Activated naive CD8-positive, alpha-beta T cell treated with anti-CD3 and anti-CD28 coated beads, Interleukin-2, amount 10 ng/mL, durations not matched to agents 7 days and 5 days (primary cell): ENCODE measurements around the gene LAMA2. TPM values are rescaled to one million over a fixed set of nuclear protein-coding genes. Genes with fewer than 3 reads are reported as not detected.

Source experiments
- ATAC-seq: fragments of 150-1000 bp; cut with Tn5 transposase; one replicate; pipeline ENCODE4 v1.10.0; 2021; ENCODE audit warnings: low read depth, moderate library complexity
- POLR2A ChIA-PET: fragments of 350-600 bp; sonication (Branson Sonifier 250); formaldehyde crosslinking; loops from one replicate; lab custom pipeline; 2021; ENCODE audit warnings: antibody characterized with exemption; lab: Charles Lee
- DNase-seq: peaks from one replicate; pipeline ENCODE4 v3.0.0; 2021
- H3K27ac Mint-ChIP-seq: one replicate; pipeline ENCODE4 v1.8.0; 2022; ENCODE audit warnings: mild to moderate bottlenecking, mixed read lengths
- H3K27me3 Mint-ChIP-seq: one replicate; pipeline ENCODE4 v1.8.0; 2022; ENCODE audit warnings: mild to moderate bottlenecking, moderate library complexity, mixed read lengths
- H3K36me3 Mint-ChIP-seq: one replicate; pipeline ENCODE4 v1.8.0; 2021; ENCODE audit warnings: mild to moderate bottlenecking, mixed read lengths
- H3K4me1 Mint-ChIP-seq: one replicate; pipeline ENCODE4 v1.8.0; 2021; ENCODE audit warnings: mixed read lengths
- H3K4me3 Mint-ChIP-seq: one replicate; pipeline ENCODE4 v1.8.0; 2022; ENCODE audit warnings: mild to moderate bottlenecking, moderate library complexity, mixed read lengths
- H3K9me3 Mint-ChIP-seq: one replicate; pipeline ENCODE4 v1.8.0; 2021; ENCODE audit warnings: mixed read lengths
- total RNA-seq, 2 experiments: library from RNA; stranded (reverse); gene quantifications; one replicate each; pipeline ENCODE4 v1.2.3, GENCODE V29; 2021

LAMA2 gene
- total RNA-seq, 2 experiments from 2014 or later: not detected

DNA sequence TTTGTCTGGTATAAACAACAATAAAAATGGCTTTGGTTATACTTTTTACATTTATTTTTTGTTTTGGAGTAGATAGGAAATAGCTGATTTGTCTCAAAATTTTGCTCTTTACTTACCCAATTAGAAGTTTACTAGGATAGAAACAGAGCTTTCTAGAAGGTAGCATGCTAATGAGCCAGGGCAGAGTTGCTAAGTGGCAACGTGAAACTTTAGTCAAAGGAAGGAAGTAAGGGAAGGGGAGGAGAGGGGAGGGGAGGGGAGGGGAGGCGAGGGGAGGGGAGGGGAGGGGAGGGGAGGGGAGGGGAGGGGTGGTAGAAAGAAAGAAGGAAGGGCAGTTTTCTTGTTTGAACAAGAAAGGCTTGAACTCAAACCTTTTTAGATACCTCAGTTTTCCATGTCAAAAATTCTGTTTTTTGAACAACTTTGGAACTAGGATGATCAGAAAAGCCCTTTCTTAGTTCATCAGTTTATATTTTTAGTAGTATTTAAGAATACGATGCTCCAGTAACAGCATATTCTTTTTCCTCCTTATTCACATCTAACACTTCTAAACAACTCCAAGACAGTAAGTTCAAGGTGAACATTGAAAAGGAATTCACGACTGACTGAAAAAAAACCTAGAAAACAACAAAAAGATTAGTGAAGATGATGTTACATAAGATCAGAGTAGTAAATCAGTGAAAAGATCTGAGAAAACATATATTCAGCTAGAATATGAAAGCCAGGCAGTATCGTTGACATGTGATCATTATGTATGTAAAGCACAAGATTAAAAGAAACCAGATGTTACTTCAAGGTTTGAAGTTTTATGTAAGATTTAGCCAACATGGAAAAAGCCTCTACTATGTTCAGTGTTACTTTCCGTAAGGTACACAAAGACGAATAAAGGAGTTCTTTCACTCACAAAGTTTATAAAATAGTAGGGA, 563.6 kb downstream of the LAMA2 start:
- H3K4me3 Mint-ChIP-seq: peak overlapping the region; percentile 14
- H3K27ac Mint-ChIP-seq: no peak overlapping the region
- H3K9me3 Mint-ChIP-seq: peaks cover 7% of the 10 kb centered on the region
- POLR2A ChIA-PET: no interaction called here
- ATAC-seq: no peak
- peaks cover 28% of the 10 kb centered on the region for H3K4me1 Mint-ChIP-seq
- DNase-seq: no peak
- H3K27me3 Mint-ChIP-seq: no peaks in the 10 kb centered on the region
- peaks cover 5% of the 10 kb centered on the region for H3K36me3 Mint-ChIP-seq

DNA sequence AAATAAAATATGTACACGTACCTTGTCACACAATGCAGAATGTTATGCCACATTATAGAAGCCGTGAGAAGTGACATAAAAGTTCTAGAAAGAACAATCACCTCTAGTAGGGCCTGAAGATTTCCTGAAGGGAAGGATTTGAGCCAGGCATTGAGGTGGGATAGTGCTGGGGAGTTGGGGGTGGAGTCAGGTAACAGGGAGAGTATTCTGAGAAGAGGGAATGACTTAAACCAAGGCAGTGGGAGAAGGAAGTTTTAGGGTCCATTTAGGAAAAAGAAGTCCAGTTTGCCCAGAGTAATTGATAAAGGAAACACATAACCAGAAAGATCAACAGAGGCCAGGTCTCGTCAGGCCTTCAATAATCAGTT, 564.2 kb downstream of the LAMA2 start:
- Mint-ChIP-seq H3K4me3 (no peak overlapping the region), H3K36me3 (peaks cover 6% of the 10 kb centered on the region), H3K27ac (no peak overlapping the region), H3K4me1 (peaks cover 28% of the 10 kb centered on the region), H3K27me3 (no peaks in the 10 kb centered on the region), H3K9me3 (peaks cover 7% of the 10 kb centered on the region)
- DNase-seq: no peak
- no peak for ATAC-seq
- POLR2A ChIA-PET: no interaction called here

DNA sequence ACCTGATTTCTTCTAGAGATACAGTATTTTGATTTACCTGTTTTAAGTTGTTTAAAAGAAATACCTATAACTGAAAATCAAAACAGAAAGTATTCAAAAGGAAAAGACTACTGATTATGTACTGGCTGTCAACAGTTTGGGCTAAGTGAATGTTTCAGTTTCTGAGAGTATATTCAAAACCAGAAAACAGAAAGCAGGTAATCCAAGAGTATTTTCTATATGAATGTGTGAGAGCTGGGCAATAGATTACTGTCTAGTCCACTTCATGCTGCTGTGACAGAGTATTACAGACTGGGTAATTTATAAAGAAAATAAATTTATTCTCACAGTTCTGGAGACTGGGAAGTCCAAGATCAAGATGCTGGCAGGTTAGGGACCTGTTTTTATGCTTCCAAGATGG, 566.0 kb downstream of the LAMA2 start:
- POLR2A ChIA-PET: no interaction called here
- ATAC-seq (peak; percentile 61), DNase-seq (no peak)
- H3K27ac Mint-ChIP-seq: no peak overlapping the region
- no peaks in the 10 kb centered on the region for H3K27me3 Mint-ChIP-seq
- peaks cover 6% of the 10 kb centered on the region for H3K36me3 Mint-ChIP-seq
- peaks cover 7% of the 10 kb centered on the region for H3K9me3 Mint-ChIP-seq
- H3K4me1 Mint-ChIP-seq: peaks cover 31% of the 10 kb centered on the region
- no peak overlapping the region for H3K4me3 Mint-ChIP-seq

DNA sequence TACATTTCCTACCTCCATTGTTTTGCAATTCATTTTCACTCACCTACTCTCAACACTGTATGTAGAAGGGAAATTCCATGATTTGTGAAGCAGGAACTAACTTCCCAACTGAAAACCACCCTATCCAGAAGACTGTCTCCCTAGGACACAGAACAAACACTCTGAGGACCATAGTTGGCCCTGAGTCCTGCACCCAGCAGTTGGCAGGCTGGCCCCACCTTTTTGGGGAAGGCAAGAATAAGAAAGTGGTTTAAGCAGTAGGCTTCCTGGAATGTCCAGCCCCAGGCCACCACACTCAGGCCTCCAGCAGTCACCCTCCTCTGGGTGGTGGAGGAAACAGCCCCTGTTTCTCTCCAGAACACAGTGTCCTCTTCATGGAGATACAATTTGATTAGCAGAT, 568.2 kb downstream of the LAMA2 start:
- POLR2A ChIA-PET: no interaction called here
- Mint-ChIP-seq H3K9me3 (peaks cover 7% of the 10 kb centered on the region), H3K4me1 (peaks cover 18% of the 10 kb centered on the region), H3K4me3 (no peak overlapping the region), H3K27me3 (no peaks in the 10 kb centered on the region), H3K36me3 (peaks cover 6% of the 10 kb centered on the region), H3K27ac (no peak overlapping the region)
- no peak for ATAC-seq
- DNase-seq: no peak

DNA sequence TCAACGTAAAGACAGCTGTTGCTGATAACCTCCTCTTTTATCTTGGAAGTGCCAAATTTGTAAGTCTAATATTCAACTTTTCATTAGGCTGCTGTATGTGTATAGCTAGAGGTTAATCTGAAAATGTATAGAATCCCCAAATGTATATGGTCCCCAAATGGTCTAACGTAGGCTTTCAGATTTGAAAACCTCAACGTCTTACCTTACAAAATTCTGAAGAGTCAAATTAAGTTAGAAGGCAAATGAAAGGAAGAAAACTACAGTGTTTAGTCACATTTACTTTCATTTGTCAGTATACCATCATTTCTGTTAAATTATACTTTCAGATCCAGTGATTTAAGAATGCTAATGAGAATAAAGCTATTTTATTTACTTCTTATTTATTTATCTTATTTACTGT, 570.1 kb downstream of the LAMA2 start:
- peak overlapping the region; percentile 11 for H3K4me3 Mint-ChIP-seq
- H3K4me1 Mint-ChIP-seq: peaks cover 13% of the 10 kb centered on the region
- no peaks in the 10 kb centered on the region for H3K27me3 Mint-ChIP-seq
- ATAC-seq (no peak), DNase-seq (no peak)
- no peak overlapping the region for H3K27ac Mint-ChIP-seq
- H3K9me3 Mint-ChIP-seq: peaks cover 4% of the 10 kb centered on the region
- H3K36me3 Mint-ChIP-seq: peaks cover 4% of the 10 kb centered on the region
- POLR2A ChIA-PET: no interaction called here

DNA sequence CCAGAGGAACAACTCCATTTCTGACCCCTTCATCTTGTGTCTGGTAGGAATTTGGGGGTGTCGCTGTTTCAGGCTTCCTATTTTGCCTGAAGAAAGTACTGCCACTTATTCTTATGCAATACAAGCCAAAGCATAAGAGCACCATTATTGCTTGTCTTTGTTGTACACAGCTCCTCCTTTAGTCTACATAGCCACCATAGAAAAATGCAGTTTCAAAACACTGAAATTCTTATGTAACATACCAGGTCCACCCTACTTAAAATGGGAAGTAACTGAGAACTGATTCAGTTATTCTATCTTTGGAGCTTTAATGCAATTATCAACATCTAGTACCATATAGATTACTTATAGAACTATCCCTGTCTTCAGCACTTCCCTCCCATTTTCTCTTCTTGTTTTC, 571.5 kb downstream of the LAMA2 start:
- no peak for ATAC-seq

DNA sequence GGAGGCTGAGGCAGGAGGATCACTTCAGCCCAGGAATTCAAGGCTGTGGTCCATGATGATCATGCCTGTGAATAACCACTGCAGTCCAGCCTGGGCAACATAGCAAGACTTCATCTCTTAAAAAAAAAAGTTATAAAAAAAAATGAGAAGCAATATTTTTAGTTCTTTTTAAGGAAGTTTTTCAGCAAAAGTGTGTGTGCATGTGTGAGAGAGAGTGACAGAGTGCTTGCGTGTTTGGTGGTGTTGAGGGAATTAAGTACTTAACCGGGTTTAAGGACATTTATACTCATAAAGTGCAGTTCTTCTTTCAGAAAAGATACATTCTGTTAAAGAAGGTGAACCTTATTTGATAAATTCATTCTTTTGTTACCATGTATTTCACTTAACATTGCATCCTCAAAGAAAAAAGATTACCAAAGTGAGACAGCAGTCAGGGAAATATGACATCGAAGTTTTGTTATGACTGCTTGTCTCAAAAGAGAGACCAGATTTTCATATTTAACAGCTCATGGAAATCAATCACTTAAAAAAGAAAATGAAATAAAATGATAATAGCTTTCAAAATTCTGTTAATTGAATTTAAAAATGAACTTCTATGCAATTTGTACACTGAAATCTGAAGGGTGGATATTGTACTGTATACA, 572.3 kb downstream of the LAMA2 start:
- Mint-ChIP-seq H3K27ac (no peak overlapping the region), H3K9me3 (peaks cover 3% of the 10 kb centered on the region), H3K4me1 (peaks cover 7% of the 10 kb centered on the region), H3K36me3 (peaks cover 3% of the 10 kb centered on the region), H3K4me3 (no peak overlapping the region), H3K27me3 (no peaks in the 10 kb centered on the region)
- no peak for ATAC-seq
- DNase-seq: no peak
- POLR2A ChIA-PET: no interaction called here

More for the DNA sequence above, 571.5 kb downstream of the LAMA2 start:
- Mint-ChIP-seq H3K27me3 (no peaks in the 10 kb centered on the region), H3K27ac (no peak overlapping the region), H3K9me3 (peaks cover 4% of the 10 kb centered on the region), H3K4me1 (peaks cover 9% of the 10 kb centered on the region), H3K4me3 (no peak overlapping the region), H3K36me3 (peaks cover 4% of the 10 kb centered on the region)
- DNase-seq: no peak
- POLR2A ChIA-PET: no interaction called here

DNA sequence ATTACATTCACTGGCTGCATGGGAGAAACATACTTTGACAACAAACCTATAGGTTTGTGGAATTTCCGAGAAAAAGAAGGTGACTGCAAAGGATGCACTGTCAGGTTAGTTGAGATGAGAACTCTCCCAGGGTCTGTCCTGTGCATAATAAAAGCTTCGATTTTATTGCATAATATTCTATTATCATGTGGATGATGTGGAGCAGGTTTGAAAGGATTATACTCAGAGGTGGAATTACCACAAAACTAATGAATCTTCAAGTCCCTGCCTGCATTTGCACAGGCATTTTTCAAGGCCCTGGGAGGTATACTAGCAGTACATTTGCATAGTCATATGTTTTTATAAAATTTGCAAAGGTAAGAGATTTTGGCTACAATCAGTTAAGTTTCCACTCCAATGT, 577.3 kb downstream of the LAMA2 start:
- Mint-ChIP-seq H3K27me3 (no peaks in the 10 kb centered on the region), H3K4me3 (no peak overlapping the region), H3K4me1 (no peaks in the 10 kb centered on the region), H3K27ac (no peak overlapping the region), H3K9me3 (peaks cover 3% of the 10 kb centered on the region), H3K36me3 (no peaks in the 10 kb centered on the region)
- POLR2A ChIA-PET: no interaction called here
- ATAC-seq (no peak), DNase-seq (no peak)

DNA sequence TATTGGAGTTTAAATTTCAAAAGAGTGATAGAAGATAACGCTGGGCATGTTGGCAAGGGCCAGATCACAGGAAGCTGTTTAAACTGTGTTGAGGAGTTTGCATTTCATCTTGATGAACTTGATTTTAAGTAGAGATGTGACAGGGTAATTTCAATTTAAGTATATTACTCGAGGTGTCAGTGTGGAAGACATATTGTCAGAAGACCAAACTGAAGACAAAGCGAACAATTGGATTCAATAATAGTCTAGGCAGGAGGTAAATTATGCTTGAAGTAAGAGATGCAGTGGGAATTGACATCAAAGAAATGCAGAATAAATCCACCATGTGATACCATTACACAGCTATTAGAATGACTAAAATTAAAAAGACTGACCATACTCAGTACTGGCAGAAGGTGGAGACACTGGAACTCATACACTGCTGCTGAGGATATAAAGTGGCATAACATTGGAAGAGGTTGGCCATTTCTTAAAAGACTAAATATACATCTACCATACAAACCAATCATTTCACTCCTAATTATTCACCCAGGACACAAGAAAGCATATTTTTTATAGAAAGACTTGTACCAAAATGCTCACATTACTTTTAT, 586.2 kb downstream of the LAMA2 start:
- ATAC-seq (no peak), DNase-seq (no peak)
- no peaks in the 10 kb centered on the region for H3K27me3 Mint-ChIP-seq
- H3K36me3 Mint-ChIP-seq: no peaks in the 10 kb centered on the region
- H3K9me3 Mint-ChIP-seq: no peaks in the 10 kb centered on the region
- POLR2A ChIA-PET: no interaction called here
- peaks cover 5% of the 10 kb centered on the region for H3K4me1 Mint-ChIP-seq
- H3K4me3 Mint-ChIP-seq: no peak overlapping the region
- no peak overlapping the region for H3K27ac Mint-ChIP-seq

DNA sequence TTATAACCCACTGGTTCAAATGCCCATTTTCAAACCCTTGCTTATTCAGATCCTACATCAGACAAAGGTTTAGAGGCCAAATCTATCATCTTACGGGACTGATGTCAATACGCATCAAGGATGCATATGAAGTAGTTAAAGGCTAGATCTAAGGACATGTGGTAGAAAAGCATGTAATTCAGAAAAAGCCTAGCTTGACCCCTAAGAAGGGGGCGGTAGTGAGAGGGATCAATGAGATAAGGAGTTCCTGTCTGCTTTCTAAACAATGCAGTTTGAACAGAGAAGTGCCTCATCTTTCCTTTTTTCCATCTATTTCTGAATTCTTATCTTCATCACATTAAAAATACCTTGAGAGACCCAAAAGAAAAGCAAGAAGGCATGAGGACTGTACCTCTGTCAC, 589.3 kb downstream of the LAMA2 start:
- DNase-seq: no peak
- H3K9me3 Mint-ChIP-seq: no peaks in the 10 kb centered on the region
- no peak overlapping the region for H3K27ac Mint-ChIP-seq
- ATAC-seq: no peak
- no peak overlapping the region for H3K4me3 Mint-ChIP-seq
- POLR2A ChIA-PET: no interaction called here
- peaks cover 5% of the 10 kb centered on the region for H3K4me1 Mint-ChIP-seq
- H3K36me3 Mint-ChIP-seq: no peaks in the 10 kb centered on the region
- H3K27me3 Mint-ChIP-seq: no peaks in the 10 kb centered on the region

DNA sequence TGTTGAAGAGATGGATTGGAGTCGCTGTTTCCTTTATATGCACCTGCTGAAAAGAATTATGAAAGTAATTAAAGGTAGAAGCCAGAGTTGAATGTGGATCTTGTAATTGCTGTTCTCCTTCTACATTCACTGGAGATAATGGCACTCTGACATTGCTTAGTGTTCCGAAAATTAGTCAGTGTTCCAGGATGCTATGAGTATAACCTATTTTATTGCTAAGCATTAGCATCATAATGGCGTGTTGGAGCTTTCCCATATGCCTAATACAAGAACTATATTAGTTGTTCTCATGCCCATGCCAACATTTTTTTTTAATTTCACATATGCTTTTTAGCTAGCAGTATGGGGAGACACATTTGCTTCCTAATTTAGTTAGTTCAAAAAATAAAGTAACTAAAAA, 590.6 kb downstream of the LAMA2 start:
- Mint-ChIP-seq H3K27me3 (no peaks in the 10 kb centered on the region), H3K36me3 (no peaks in the 10 kb centered on the region), H3K9me3 (no peaks in the 10 kb centered on the region), H3K4me3 (no peak overlapping the region), H3K4me1 (peaks cover 5% of the 10 kb centered on the region), H3K27ac (no peak overlapping the region)
- ATAC-seq: no peak
- no peak for DNase-seq
- POLR2A ChIA-PET: no interaction called here

DNA sequence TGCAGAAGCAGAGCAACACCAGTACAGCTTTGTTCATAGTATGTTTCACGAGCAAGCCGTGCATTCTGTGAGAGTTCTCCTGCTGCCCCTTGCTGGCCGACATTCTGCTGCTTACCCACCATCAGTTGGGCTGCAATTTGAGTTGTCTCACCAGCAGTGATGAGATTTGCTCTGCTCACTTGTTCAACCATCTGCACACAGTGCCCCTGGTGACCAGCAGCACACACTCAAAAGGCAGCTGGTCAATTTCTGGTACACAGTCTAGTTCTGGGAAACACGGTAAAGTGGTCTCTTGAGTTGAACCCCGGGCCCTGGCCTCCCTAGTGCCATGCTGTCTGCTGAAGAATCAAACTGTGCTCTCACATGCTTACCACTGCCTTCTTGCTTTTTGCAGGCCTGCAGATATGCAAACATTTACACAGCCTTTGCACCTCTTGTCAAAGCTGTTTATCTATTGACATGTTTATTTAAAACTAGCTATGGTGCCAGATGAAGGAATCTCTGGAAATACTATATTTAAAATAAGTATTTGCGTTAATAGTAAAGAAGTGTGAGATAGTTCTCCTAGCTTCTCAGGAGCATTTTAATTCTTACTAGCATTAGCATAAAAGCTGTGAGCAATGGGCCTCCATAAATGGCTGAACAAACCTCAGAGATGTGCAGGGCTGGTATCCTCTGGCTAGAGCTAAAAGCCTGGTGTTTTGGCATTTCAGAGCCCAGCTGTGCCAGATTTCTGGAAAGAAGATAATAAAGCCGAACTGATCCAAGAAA, 592.7 kb downstream of the LAMA2 start:
- DNase-seq (no peak), ATAC-seq (no peak)
- Mint-ChIP-seq H3K27me3 (no peaks in the 10 kb centered on the region), H3K9me3 (peaks cover 2% of the 10 kb centered on the region), H3K27ac (no peak overlapping the region), H3K4me3 (no peak overlapping the region), H3K4me1 (peaks cover 5% of the 10 kb centered on the region), H3K36me3 (peaks cover 2% of the 10 kb centered on the region)
- POLR2A ChIA-PET: no interaction called here

DNA sequence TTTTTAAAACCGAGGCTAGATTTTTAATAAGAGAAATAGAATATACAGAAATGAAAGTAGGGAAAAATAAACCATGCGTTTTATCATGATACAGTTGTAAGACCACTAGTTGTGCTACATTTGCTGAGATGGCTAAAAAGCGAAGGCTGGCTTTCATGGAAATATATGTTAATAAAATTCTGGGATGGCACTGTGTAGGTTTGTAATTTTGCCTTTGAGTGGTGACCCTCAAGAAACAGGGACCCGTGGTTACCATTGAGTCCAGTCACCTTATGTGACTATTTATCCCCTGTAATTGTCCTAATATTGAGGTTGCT, 593.3 kb downstream of the LAMA2 start:
- Mint-ChIP-seq H3K36me3 (peaks cover 2% of the 10 kb centered on the region), H3K9me3 (peaks cover 2% of the 10 kb centered on the region), H3K27me3 (no peaks in the 10 kb centered on the region), H3K4me3 (no peak overlapping the region), H3K4me1 (peaks cover 5% of the 10 kb centered on the region), H3K27ac (no peak overlapping the region)
- DNase-seq (no peak), ATAC-seq (no peak)
- POLR2A ChIA-PET: no interaction called here
